MM.1S (cell line): Measurements from ENCODE around the gene EVA1C.
"Not testable (repeated sequence)": the region's sequence is repeated elsewhere in the genome, so short reads cannot be mapped to it uniquely, and the experiment has no call there.

Experiments
- DNase-seq: peaks from one replicate; pipeline ENCODE4 v3.0.0-alpha.2; 2015
- H2AFZ ChIP-seq: fragments of 300-600 bp; sonication (generic); 2 replicates; pipeline ENCODE4 v1.6.0; 2016; ENCODE audit warnings: antibody characterized with exemption, low read length
- H3F3A ChIP-seq: fragments of 300-600 bp; sonication (generic); 2 replicates; pipeline ENCODE4 v1.6.1; 2016; ENCODE audit warnings: mild to moderate bottlenecking, antibody characterized with exemption, low read length, moderate library complexity, mixed read lengths; ENCODE audit not compliant: insufficient read depth
- H3K27ac ChIP-seq: fragments of 300-600 bp; sonication (generic); 2 replicates; pipeline ENCODE4 v1.5.1; 2016; ENCODE audit warnings: mild to moderate bottlenecking, low read length
- H3K27me3 ChIP-seq: fragments of 300-600 bp; sonication (generic); replicated peaks from 2 replicates; pipeline ENCODE4 v1.6.0; 2016; ENCODE audit warnings: low read length; ENCODE audit not compliant: insufficient read depth
- H3K36me3 ChIP-seq: fragments of 300-600 bp; sonication (generic); replicated peaks from 2 replicates; pipeline ENCODE4 v1.6.1; 2016; ENCODE audit warnings: mild to moderate bottlenecking, low read length, mixed read lengths; ENCODE audit not compliant: insufficient read depth
- H3K4me1 ChIP-seq: fragments of 300-600 bp; sonication (generic); 2 replicates; pipeline ENCODE4 v1.6.1; 2016; ENCODE audit warnings: low read length, mixed read lengths
- H3K4me2 ChIP-seq: fragments of 300-600 bp; sonication (generic); 2 replicates; pipeline ENCODE4 v1.6.0; 2016; ENCODE audit warnings: low read depth, low read length
- H3K4me3 ChIP-seq: fragments of 300-600 bp; sonication (generic); 2 replicates; pipeline ENCODE4 v1.5.1; 2016; ENCODE audit warnings: low read length, mixed read lengths
- H3K79me2 ChIP-seq: fragments of 300-600 bp; sonication (generic); 2 replicates; pipeline ENCODE4 v1.6.1; 2016; ENCODE audit warnings: mixed run types, low read length, mixed read lengths
- H3K9ac ChIP-seq: fragments of 300-600 bp; sonication (generic); 2 replicates; pipeline ENCODE4 v1.6.1; 2016; ENCODE audit warnings: low read length, mixed read lengths
- H3K9me2 ChIP-seq: fragments of 300-600 bp; sonication (generic); replicated peaks from 2 replicates; pipeline ENCODE4 v1.6.1; 2016; ENCODE audit warnings: mild to moderate bottlenecking, low read length, mixed read lengths; ENCODE audit not compliant: insufficient read depth
- H3K9me3 ChIP-seq: fragments of 300-600 bp; sonication (generic); replicated peaks from 2 replicates; pipeline ENCODE4 v1.6.1; 2016; ENCODE audit warnings: mild to moderate bottlenecking, low read length, mixed read lengths; ENCODE audit not compliant: insufficient read depth
- H4K20me1 ChIP-seq: fragments of 300-600 bp; sonication (generic); 2 replicates; pipeline ENCODE4 v1.6.1; 2016; ENCODE audit warnings: mild to moderate bottlenecking, low read length, moderate library complexity, mixed read lengths; ENCODE audit not compliant: insufficient read depth
- CTCF ChIP-seq: fragments of 300-600 bp; sonication (generic); IDR thresholded peaks from 2 replicates; pipeline ENCODE4 v1.5.1; 2016; ENCODE audit warnings: antibody characterized with exemption, low read length, mixed read lengths
- EZH2 ChIP-seq: fragments of 300-600 bp; sonication (generic); optimal IDR thresholded peaks from 2 replicates; pipeline ENCODE3; 2017; ENCODE audit warnings: low read depth, mild to moderate bottlenecking, antibody characterized with exemption, low read length, mixed read lengths
- EZH2phosphoT487 ChIP-seq: fragments of 300-600 bp; sonication (generic); IDR thresholded peaks from 2 replicates; pipeline ENCODE4 v1.6.1; 2018; ENCODE audit warnings: antibody characterized with exemption, low read length

EVA1C gene

GRCh38 chr21:32448803-32449594, 36.5 kb downstream of the EVA1C start:
- H3K9me3 ChIP-seq = no peaks in the 10 kb centered on the region
- DNase-seq = no peak
- no peaks in the 10 kb centered on the region for H3K79me2 ChIP-seq
- no peak overlapping the region for H3K4me3 ChIP-seq
- no peak overlapping the region for H3K27ac ChIP-seq
- no peaks in the 10 kb centered on the region for H3K27me3 ChIP-seq
- no peaks in the 10 kb centered on the region for H4K20me1 ChIP-seq
- no peak overlapping the region for H3K9ac ChIP-seq
- no peak overlapping the region for H2AFZ ChIP-seq
- no peaks in the 10 kb centered on the region for H3K9me2 ChIP-seq
- H3K4me2 ChIP-seq = no peak overlapping the region
- no peaks in the 10 kb centered on the region for H3K4me1 ChIP-seq
- no peaks in the 10 kb centered on the region for H3F3A ChIP-seq
- no peaks in the 10 kb centered on the region for H3K36me3 ChIP-seq
- TF ChIP-seq EZH2 = no peak
- no peak for TF ChIP-seq CTCF
- TF ChIP-seq EZH2phosphoT487 = no peak

GRCh38 chr21:32450881-32451701, 38.6 kb downstream of the EVA1C start:
- H3K36me3 ChIP-seq, H2AFZ ChIP-seq, H3K4me2 ChIP-seq, H4K20me1 ChIP-seq, H3K4me3 ChIP-seq, H3K27me3 ChIP-seq, H3K9me2 ChIP-seq, H3K79me2 ChIP-seq, H3K4me1 ChIP-seq, H3K27ac ChIP-seq, DNase-seq, H3F3A ChIP-seq, H3K9ac ChIP-seq, H3K9me3 ChIP-seq: not testable (repeated sequence)

GRCh38 chr21:32452191-32452590, 39.7 kb downstream of the EVA1C start:
- not testable (repeated sequence) for H3K4me2 ChIP-seq, H3K27me3 ChIP-seq, H3K79me2 ChIP-seq, H2AFZ ChIP-seq, H3F3A ChIP-seq, H3K27ac ChIP-seq, H3K9me3 ChIP-seq, H3K9me2 ChIP-seq, H3K4me1 ChIP-seq, H3K4me3 ChIP-seq, H3K36me3 ChIP-seq, DNase-seq, H4K20me1 ChIP-seq, H3K9ac ChIP-seq

GRCh38 chr21:32452641-32453040, 40.1 kb downstream of the EVA1C start:
- H3K4me1 ChIP-seq = no peaks in the 10 kb centered on the region
- H3K27me3 ChIP-seq = no peaks in the 10 kb centered on the region
- no peaks in the 10 kb centered on the region for H3K9me3 ChIP-seq
- H3K4me2 ChIP-seq = no peak overlapping the region
- TF ChIP-seq EZH2phosphoT487 (no peak), EZH2 (no peak), CTCF (no peak)
- no peak for DNase-seq
- H3K9ac ChIP-seq = no peak overlapping the region
- H3K27ac ChIP-seq = no peak overlapping the region
- H2AFZ ChIP-seq = no peak overlapping the region
- no peaks in the 10 kb centered on the region for H3K9me2 ChIP-seq
- no peaks in the 10 kb centered on the region for H3F3A ChIP-seq
- no peak overlapping the region for H3K4me3 ChIP-seq
- H4K20me1 ChIP-seq = no peaks in the 10 kb centered on the region
- no peaks in the 10 kb centered on the region for H3K79me2 ChIP-seq
- no peaks in the 10 kb centered on the region for H3K36me3 ChIP-seq
